Measurements from ENCODE around the gene ENPP3. TPM values are rescaled to one million over a fixed set of nuclear protein-coding genes. Genes with fewer than 3 reads are reported as not detected.

Gene ENPP3
- total and polyA plus RNA-seq, 2 donors (not counting 1 experiment from before 2014, with no cell fraction given), result 0.18 to 0.25 TPM

DNA sequence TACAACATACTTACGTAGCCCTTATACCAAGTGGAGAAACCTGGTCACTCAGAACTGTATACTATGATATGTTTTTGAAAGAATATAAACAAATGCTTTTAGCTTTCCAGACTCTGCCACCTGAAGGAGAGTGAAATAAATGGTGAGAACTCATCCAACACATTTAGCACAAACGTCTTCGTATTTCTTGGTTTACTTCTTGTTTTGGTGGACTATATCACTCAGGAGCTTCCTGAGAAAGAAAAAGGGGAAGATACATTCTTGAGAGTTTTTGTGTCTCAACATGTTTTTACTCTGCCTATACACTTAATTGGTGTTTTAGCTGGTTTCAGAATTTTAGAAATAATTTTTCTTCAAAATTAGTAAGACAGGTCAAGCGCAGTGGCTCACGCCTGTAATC lies 93.2 kb downstream of the ENPP3 start:
- 94% methylated on average over 2 of the region's 5 CpGs for WGBS (ENCODE audit: insufficient coverage)
- Histone ChIP-seq H3K9ac (ENCODE audit: low read length) (no peak overlapping the region), H3K4me1 (ENCODE audit: control insufficient read depth in 2 of 2, insufficient read depth in 2 of 2, low read length in 2 of 2) (no peaks in the 10 kb centered on the region), H3K4me3 (ENCODE audit: control extremely low read depth in 1 of 5, extremely low read depth in 1 of 5, insufficient read depth in 1 of 5, low read depth in 2 of 5, low read length in 4 of 5) (no peak overlapping the region), H3K79me2 (ENCODE audit: control insufficient read depth, insufficient read depth, low read length) (no peaks in the 10 kb centered on the region), H4K20me1 (ENCODE audit: control insufficient read depth, insufficient read depth, low read length, poor library complexity, severe bottlenecking) (no peaks in the 10 kb centered on the region), H3K9me3 (ENCODE audit: control extremely low read depth in 1 of 3, control insufficient read depth in 2 of 3, insufficient read depth in 1 of 3, low read length in 2 of 3) (no peaks in the 10 kb centered on the region), H3K4me2 (replicated peaks; ENCODE audit: low read depth, low read length, poor library complexity, severe bottlenecking) (no peak overlapping the region), H3K27ac (ENCODE audit: low read length in 2 of 2) (no peak overlapping the region), H2AFZ (ENCODE audit: insufficient read depth, low read depth, low read length, poor library complexity, severe bottlenecking) (no peak overlapping the region), H3K36me3 (replicated peaks in 1 of 2; ENCODE audit: control extremely low read depth in 1 of 2, control insufficient read depth in 1 of 2, extremely low read depth in 1 of 2, insufficient read depth in 2 of 2, low read length in 1 of 2) (no peaks in the 10 kb centered on the region), H3K27me3 (replicated peaks in 1 of 4; ENCODE audit: control extremely low read depth in 1 of 4, control insufficient read depth in 3 of 4, insufficient read depth in 4 of 4, low read length in 3 of 4) (no peaks in the 10 kb centered on the region)
- ChIA-PET CTCF (no interaction called here), POLR2A (no interaction called here)
- DNase-seq (no peak), ATAC-seq (ENCODE audit: low read depth) (no peak)
- Mint-ChIP-seq H3K4me3 (no peak overlapping the region), H3K9me3 (ENCODE audit: insufficient read depth) (no peaks in the 10 kb centered on the region), H3K27ac (no peak overlapping the region), H3K4me1 (no peaks in the 10 kb centered on the region), H3K27me3 (peaks cover 2% of the 10 kb centered on the region)
- TF ChIP-seq CTCF (IDR thresholded peaks at IDR 0.05), result no peak
- TF ChIP-seq EZH2 (IDR thresholded peaks at IDR 0.05; ENCODE audit: borderline replicate concordance, insufficient read depth, low read depth, low read length, poor library complexity, severe bottlenecking), result no peak
- intact Hi-C loops (cut with micrococcal nuclease), result no loop called here

DNA sequence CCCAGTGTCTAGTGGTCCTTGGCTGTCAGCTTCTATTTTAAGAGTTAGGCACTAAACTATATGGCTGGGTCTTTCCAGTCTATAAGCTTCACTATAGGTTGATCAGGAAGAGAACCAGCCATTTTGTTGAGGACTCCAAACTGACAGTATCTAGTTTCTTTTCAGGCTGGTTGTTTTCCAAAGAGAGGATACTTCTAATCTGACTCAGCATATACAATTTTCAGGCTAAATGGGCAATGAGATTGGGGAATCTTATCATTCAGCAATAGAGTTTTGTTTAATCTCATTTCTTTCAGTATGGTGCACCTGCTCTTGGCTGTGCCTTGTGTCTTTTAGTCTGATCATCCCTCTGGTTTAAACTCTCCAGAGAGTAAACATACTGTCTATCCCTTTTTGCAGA lies 94.1 kb downstream of the ENPP3 start:
- no peak overlapping the region for H3K4me3 Mint-ChIP-seq
- intact Hi-C loops (cut with micrococcal nuclease), result no loop called here
- H3K4me1 ChIP-seq (ENCODE audit: control insufficient read depth in 2 of 2, insufficient read depth in 2 of 2, low read length in 2 of 2), result no peaks in the 10 kb centered on the region
- ChIA-PET CTCF (no interaction called here), POLR2A (no interaction called here)
- no peak overlapping the region for H3K4me2 ChIP-seq (replicated peaks; ENCODE audit: low read depth, low read length, poor library complexity, severe bottlenecking)
- H3K27ac ChIP-seq (ENCODE audit: low read length in 2 of 2), result no peak overlapping the region
- ATAC-seq (ENCODE audit: low read depth) (no peak), DNase-seq (no peak)
- H2AFZ ChIP-seq (ENCODE audit: insufficient read depth, low read depth, low read length, poor library complexity, severe bottlenecking), result no peak overlapping the region
- no peaks in the 10 kb centered on the region for H3K9me3 ChIP-seq (ENCODE audit: control extremely low read depth in 1 of 3, control insufficient read depth in 2 of 3, insufficient read depth in 1 of 3, low read length in 2 of 3)
- TF ChIP-seq EZH2 (IDR thresholded peaks at IDR 0.05; ENCODE audit: borderline replicate concordance, insufficient read depth, low read depth, low read length, poor library complexity, severe bottlenecking) (no peak), CTCF (IDR thresholded peaks at IDR 0.05) (no peak)
- H3K27ac Mint-ChIP-seq, result no peak overlapping the region
- no peaks in the 10 kb centered on the region for H4K20me1 ChIP-seq (ENCODE audit: control insufficient read depth, insufficient read depth, low read length, poor library complexity, severe bottlenecking)
- peaks cover 2% of the 10 kb centered on the region for H3K27me3 Mint-ChIP-seq
- no peak overlapping the region for H3K9ac ChIP-seq (ENCODE audit: low read length)
- no peaks in the 10 kb centered on the region for H3K9me3 Mint-ChIP-seq (ENCODE audit: insufficient read depth)
- H3K4me1 Mint-ChIP-seq, result no peaks in the 10 kb centered on the region
- H3K79me2 ChIP-seq (ENCODE audit: control insufficient read depth, insufficient read depth, low read length), result no peaks in the 10 kb centered on the region
- H3K27me3 ChIP-seq (replicated peaks in 1 of 4; ENCODE audit: control extremely low read depth in 1 of 4, control insufficient read depth in 3 of 4, insufficient read depth in 4 of 4, low read length in 3 of 4), result no peaks in the 10 kb centered on the region
- no peak overlapping the region for H3K4me3 ChIP-seq (ENCODE audit: control extremely low read depth in 1 of 5, extremely low read depth in 1 of 5, insufficient read depth in 1 of 5, low read depth in 2 of 5, low read length in 4 of 5)
- no peaks in the 10 kb centered on the region for H3K36me3 ChIP-seq (replicated peaks in 1 of 2; ENCODE audit: control extremely low read depth in 1 of 2, control insufficient read depth in 1 of 2, extremely low read depth in 1 of 2, insufficient read depth in 2 of 2, low read length in 1 of 2)
